ENCODE measurements around the gene HSPB1. TPM values are rescaled to one million over a fixed set of nuclear protein-coding genes. Genes with fewer than 3 reads are reported as not detected.

The HSPB1 gene
- total and polyA plus RNA-seq, 2 of the 13 experiments (the other 11 are each of a cell fraction or from before 2014, with no cell fraction given): 21.0 to 38.6 TPM

- TF ChIP-seq UBTF (CRISPR knock-in tag; IDR thresholded peaks at IDR 0.05) (peak; percentile 57; the same call in 1 of the 2 replicates), NFKB2 (CRISPR knock-in tag; IDR thresholded peaks at IDR 0.05; ENCODE audit: borderline replicate concordance) (peak; percentile 76; the same call in 1 of the 2 replicates), ZFP90 (CRISPR knock-in tag; IDR thresholded peaks at IDR 0.05; ENCODE audit: borderline replicate concordance) (peak; percentile 90), ARNT2 (CRISPR knock-in tag; IDR thresholded peaks at IDR 0.05; ENCODE audit: low read depth) (no peak), ZBTB21 (CRISPR knock-in tag; IDR thresholded peaks at IDR 0.05) (no peak), BHLHE40 (IDR thresholded peaks at IDR 0.05; ENCODE audit: low read length) (peak; percentile 63; the same call in 1 of the 2 replicates), ATM (IDR thresholded peaks at IDR 0.05; ENCODE audit: borderline replicate concordance) (no peak), ZNF660 (CRISPR knock-in tag; IDR thresholded peaks at IDR 0.05; ENCODE audit: borderline replicate concordance, low read depth) (no peak), ZNF280B (CRISPR knock-in tag; IDR thresholded peaks at IDR 0.05; ENCODE audit: borderline replicate concordance) (0 out of 2 replicates have a peak, but pooled peaks have one; percentile 58), KLF9 (CRISPR knock-in tag; IDR thresholded peaks at IDR 0.05; ENCODE audit: low read depth) (0 out of 2 replicates have a peak, but pooled peaks have one; percentile 25), ZNF790 (CRISPR knock-in tag; IDR thresholded peaks at IDR 0.05; ENCODE audit: borderline replicate concordance) (no peak), ZNF614 (CRISPR knock-in tag; IDR thresholded peaks at IDR 0.05; ENCODE audit: borderline replicate concordance) (peak; percentile 87; the same call in 1 of the 2 replicates), ZNF230 (CRISPR knock-in tag; IDR thresholded peaks at IDR 0.05) (0 out of 2 replicates have a peak, but pooled peaks have one; percentile 23), HNF4A (CRISPR knock-in tag; IDR thresholded peaks at IDR 0.05) (peak; percentile 35; the same call in 1 of the 2 replicates), AHR (CRISPR knock-in tag; IDR thresholded peaks at IDR 0.05) (peak; percentile 76; the same call in 1 of the 2 replicates), MATR3 (CRISPR knock-in tag; IDR thresholded peaks at IDR 0.05) (no peak), AGO1 (IDR thresholded peaks at IDR 0.05; ENCODE audit: low read depth, low read length, poor library complexity, severe bottlenecking) (no peak), RARA (CRISPR knock-in tag; IDR thresholded peaks at IDR 0.05) (no peak), FOXA3 (CRISPR knock-in tag; IDR thresholded peaks at IDR 0.05) (peak; percentile 51), ZNF710 (CRISPR knock-in tag; IDR thresholded peaks at IDR 0.05; ENCODE audit: borderline replicate concordance) (peak; percentile 65; the same call in 1 of the 2 replicates), TOE1 (CRISPR knock-in tag; IDR thresholded peaks at IDR 0.05) (peak; percentile 85; the same call in 1 of the 2 replicates), LCORL (IDR thresholded peaks at IDR 0.05) (no peak), LCORL (CRISPR knock-in tag; IDR thresholded peaks at IDR 0.05) (peak; percentile 94), ZNF777 (CRISPR knock-in tag; IDR thresholded peaks at IDR 0.05) (no peak)
Measured at GRCh38 chr7:76314042-76314721, 11.7 kb downstream of the HSPB1 start (continued).

Measured in HepG2 (cell line).